NCI-H1092 treated with DMSO at 0.1 percent for 48 hours (cell line): ENCODE data around the gene ZNF776.
"Not testable (repeated sequence)": the region's sequence is repeated elsewhere in the genome, so short reads cannot be mapped to it uniquely, and the experiment has no call there.

ENCODE experiments used
- DNase-seq: peaks from one replicate; lab custom pipeline; 2025; lab: John Stamatoyannopoulos, UW

Gene ZNF776

GRCh38 chr19:57746580-57747471 lies at the start of gene ZNF776:
Gene ZNF776 (plus strand): TSS chr19:57746815. CDS start chr19:57747059, 244 bp downstream.
- DNase-seq, result peak; percentile 82

GRCh38 chr19:57701625-57702024 lies 45.0 kb upstream of the ZNF776 start:
- DNase-seq, result no peak

DNA sequence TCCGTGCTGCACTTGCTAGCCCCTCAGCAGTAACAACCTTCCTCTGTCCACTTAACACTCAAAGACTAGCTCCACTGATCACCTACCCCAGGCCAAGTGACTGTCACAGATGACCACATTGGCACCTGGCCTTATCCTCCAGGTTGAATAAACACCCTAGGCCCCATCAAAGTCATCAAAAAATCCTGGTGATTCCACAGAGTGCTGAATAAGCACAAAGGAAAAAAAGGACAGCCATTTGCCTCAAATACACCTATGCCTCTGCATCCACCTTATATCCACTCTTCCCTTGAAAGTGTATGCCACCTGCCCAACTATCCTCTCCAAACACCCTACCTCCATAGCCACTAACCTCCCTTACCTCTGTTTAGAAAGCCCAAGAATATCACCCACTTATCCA lies 40.3 kb upstream of the ZNF776 start:
- DNase-seq, result no peak

DNA sequence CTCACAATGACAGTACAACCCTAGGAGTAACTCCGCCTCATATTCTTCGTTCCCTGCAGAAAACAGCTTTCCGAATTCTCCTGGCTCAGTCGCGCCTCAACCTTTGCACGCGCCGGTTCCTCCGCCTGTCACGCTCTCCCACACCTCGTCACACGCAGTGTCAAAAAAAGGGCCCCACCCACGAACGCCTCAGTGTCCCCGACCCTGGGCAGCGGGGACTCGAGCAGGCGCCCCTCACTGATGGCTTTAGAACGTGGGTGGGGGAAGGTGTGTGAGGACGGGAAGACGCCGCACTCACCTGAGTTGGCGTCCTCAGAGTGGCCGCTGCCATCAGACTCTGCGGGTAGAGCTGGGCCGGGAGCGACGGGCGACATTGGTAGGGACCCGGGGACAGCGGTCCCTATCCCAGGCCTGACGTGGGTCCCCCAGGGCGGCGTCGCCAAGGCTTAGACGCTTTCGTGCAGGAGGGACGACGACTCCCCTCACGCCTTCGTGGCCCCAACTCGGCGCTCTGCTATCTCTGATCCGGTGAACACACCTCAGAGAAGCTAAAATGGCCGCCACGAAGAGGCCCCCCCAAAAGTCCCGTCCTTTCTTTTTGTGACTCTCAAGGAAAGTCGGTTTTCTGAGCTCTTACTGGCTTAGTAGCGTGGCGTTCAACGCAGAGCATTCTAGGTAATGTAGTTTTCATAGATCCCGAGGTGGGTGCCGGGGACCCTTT lies 37.8 kb upstream of the ZNF776 start, which contains the start of gene ZNF154:
TSS of gene ZNF154 (minus strand) at position 564 of the 721 bp plus-strand sequence. CDS start at position 331, 233 bp downstream.
- no peak for DNase-seq

GRCh38 chr19:57709616-57710015 lies 37.0 kb upstream of the ZNF776 start:
- DNase-seq, result no peak

DNA sequence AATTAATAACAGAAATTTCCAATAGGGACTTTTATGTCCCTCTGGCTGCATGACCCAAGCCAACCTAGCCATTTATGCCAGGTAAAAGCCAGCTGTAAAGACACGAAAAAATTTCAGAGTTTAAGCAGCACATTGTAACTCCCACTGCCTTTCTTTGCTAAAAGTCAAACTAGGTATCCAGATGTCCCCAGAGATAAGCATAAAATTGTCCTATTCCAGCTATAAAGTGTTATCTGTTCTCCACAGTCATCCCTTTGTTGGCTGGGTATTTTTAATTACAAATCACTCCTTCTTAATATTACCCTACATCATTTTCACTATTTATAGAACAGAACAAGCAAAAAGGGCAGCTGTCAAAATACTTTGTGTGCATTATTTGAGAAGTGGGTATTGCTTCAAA lies 34.4 kb upstream of the ZNF776 start:
- no peak for DNase-seq

GRCh38 chr19:57719424-57719823 lies 27.2 kb upstream of the ZNF776 start:
- DNase-seq, result no peak

DNA sequence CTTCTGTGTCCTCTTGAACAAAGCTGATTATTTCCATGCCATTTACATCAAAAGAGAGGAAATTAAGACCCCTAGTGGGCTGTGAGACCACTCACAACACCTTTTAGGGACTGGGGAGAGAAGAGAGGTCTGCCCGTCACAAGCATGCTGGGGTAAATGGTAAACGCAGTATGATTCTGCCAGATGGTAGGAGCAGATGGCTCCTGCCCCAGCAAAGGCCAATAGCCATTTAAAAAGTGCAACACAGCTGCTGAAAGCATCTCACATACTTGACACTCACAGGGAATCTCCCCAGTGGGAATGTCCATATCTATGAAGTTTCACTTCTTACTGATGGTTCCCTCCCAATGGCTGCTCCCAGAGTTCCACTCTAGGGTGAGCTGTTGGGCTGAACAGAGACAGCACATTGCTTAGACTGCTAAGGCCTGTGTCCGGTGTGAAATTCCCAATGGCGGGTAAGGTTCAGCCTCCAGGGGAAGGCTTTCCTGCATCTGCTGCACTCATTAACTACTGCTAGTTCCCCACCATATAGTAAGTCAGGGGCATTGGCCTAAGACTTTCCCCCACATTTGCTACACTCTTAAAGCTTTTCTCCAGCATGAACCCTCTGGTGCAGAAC lies 26.6 kb upstream of the ZNF776 start:
- DNase-seq, result no peak

DNA sequence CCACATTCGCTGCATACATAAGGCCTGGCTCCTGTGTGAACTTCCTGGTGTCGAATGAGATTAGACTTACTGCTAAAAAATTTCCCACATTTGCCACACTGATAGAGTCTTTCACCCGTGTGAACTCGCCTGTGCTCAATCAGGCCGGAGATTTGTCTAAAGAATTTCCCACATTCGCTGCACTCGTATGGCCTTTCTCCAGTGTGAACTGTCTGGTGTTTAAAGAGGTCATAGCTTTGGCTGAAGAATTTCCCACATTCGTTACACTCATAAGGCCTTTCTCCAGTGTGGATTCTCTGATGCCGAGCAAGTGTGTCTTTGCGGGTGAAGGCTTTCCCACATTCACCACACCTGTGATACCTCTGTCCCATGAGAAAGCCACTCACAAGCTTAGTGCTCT lies 25.7 kb upstream of the ZNF776 start:
- no peak for DNase-seq

GRCh38 chr19:57738320-57738719 lies 8.3 kb upstream of the ZNF776 start:
- DNase-seq, result not testable (repeated sequence)

DNA sequence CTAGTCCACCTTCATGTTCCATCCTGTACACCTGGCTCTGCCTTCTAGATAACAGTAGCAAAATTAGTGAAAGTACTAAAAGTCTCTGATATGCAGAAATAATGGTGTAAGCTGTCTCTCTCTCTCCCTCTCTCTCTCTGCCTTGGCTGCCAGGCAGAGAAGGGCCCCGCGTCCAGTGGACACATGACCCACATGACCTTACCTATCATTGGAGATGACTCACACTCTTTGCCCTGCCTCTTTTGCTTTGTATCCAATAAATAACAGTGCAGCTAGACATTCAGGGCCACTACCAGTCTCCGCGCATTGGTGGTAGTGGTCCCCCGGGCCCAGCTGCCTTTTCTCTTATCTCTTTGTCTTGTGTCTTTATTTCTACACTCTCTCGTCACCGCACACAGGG lies 7.8 kb upstream of the ZNF776 start:
- not testable (repeated sequence) for DNase-seq

GRCh38 chr19:57747472-57747807 lies 825 bp downstream of the ZNF776 start:
- no peak for DNase-seq

- DNase-seq, result no peak
Observed at GRCh38 chr19:57748029-57748428, 1.4 kb downstream of the ZNF776 start.

- DNase-seq, result no peak
Observed at GRCh38 chr19:57754091-57754673, 7.6 kb downstream of the ZNF776 start.

DNA sequence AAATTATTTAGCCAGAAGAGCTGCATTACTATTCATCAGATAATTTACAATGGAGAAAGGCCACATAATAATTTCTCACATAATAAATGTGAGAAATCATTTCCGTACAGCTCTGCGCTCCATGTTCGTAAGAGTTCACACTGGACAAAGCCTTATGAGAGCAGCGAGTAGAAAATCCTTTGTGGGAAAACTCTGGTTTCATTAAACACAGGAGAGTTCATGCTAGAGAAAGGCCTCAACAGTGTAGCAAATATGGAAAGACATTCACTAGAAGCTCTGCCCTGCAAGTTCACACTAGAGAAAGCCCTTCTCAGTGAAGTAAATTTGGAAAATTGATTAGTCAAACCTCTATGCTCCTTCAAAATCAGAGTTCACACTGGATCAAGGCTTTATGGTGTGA lies 8.4 kb downstream of the ZNF776 start:
- no peak for DNase-seq

DNA sequence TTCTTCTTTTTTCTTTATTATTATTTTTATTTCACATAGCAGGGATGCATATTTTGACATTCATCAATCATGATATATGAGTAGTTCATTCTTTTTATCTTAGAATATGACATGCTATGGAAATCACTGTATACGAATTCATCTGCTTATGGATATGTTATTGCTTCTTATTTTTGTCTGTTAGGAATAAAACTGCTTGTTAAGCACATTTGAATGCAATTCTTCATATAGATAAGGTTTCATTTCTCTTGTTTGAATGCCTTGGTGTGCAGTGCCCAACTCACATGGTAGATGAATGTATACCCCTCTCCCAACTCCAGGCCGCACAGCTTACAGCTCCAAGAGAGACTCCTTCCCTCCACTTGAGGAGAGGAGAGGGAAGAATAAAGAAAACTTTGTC lies 11.3 kb downstream of the ZNF776 start:
- no peak for DNase-seq

DNA sequence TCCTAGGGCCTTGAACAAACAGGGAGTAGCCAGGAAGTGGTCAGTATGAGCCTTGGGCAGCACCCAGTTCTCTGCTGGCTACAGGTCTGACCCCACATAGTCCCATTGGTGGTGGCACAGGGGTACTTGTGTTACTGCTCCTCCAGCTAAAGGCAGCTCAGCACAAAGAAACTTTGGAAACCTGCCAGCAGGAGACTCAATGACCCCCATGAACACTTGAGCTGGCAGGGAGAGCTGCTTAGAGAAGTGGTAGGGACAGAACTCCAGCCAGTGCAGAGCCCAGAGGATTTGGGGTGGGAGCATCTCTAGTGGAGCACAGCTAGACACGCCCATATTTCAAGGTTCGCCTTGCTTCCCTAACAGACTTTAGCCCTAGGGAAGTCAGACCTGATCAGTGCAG lies 12.5 kb downstream of the ZNF776 start:
- no peak for DNase-seq

DNA sequence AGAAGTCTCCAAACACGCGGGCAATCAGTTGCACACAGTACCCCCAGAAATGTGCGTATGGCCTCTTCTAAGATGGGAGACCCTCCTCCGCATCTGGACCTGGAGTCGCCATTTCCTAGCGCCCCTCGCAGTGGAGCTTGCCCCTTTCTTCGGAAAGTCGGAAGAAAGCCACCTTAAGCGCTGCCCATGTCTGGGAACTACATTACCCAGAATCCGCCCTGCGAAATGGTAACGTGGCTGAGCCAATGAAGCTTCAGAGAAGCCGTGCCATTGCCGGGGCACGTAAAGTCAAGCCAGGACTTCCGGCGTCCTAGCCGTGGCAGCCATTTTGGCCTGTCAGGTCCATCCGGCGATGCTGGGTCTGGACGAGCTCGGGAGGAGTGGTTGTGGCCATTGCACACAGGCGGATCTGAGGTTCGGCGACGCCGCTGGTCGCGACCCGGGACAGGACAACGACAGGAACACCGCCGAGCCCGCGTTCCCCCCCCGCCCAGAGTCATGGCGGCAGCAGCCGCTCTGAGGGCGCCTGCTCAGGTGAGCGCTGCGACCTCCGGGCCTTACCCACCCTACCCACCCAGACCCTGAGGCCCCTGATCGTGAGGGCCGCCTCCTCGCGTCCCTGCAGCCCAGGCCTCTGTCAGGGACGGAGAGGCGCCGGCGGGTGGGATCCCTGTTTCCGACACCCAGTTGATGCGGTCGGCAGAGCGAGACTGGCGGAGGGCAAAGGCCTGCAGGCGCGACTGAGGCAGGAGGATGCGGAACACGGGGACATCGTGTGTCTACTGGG lies 22.9 kb downstream of the ZNF776 start, which contains the start of gene ZNF586:
TSS of gene ZNF586 (plus strand) at position 332 of the 787 bp plus-strand sequence. CDS start at position 499, 167 bp downstream.
- peak; percentile 81 for DNase-seq

GRCh38 chr19:57771417-57771816 lies 24.8 kb downstream of the ZNF776 start:
- no peak for DNase-seq

DNA sequence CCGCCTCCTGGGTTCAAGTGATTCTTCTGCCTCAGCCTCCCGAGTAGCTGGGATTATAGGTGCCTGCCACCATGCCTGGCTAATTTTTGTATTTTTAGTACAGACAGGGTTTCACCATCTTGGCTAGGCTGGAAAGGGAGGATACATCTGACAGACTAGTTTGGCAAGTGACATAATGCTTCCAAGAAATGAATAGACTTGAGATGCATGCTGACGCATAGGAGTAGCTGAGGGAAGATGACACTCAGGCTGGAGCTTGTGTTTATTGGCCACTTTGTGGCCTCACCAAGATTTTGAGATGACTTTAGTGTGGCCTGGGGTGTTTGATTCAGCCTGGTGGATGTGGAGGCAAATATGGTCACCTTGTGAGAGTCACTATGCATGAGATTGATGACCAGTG lies 26.9 kb downstream of the ZNF776 start:
- DNase-seq, result no peak

GRCh38 chr19:57776764-57777296 lies 30.2 kb downstream of the ZNF776 start:
- no peak for DNase-seq
